GM23338 (cell line): ENCODE results near the gene SNRPA. TPM values are rescaled to one million over a fixed set of nuclear protein-coding genes. Genes with fewer than 3 reads are reported as not detected.

Experiments used
- ATAC-seq: fragments of 200-7000 bp; cut with Tn5 transposase; 3 replicates; pipeline ENCODE4 v1.9.1; 2020
- DNase-seq: peaks from one replicate; pipeline ENCODE4 v3.0.0-alpha.2; 2015; ENCODE audit warnings: low spot score
- H2AFZ ChIP-seq: fragments of 200-600 bp; sonication (generic); 2 replicates; pipeline ENCODE4 v1.8.0; 2016; ENCODE audit warnings: antibody characterized with exemption, mild to moderate bottlenecking, moderate library complexity
- H3F3A ChIP-seq: fragments of 200-600 bp; sonication (generic); replicated peaks from 2 replicates; pipeline ENCODE4 v1.8.0; 2017; ENCODE audit warnings: antibody characterized with exemption, mixed run types, low read depth
- H3K27ac ChIP-seq: fragments of 200-600 bp; sonication (generic); 2 replicates; pipeline ENCODE4 v1.6.1; 2016; ENCODE audit warnings: low read depth
- H3K27me3 ChIP-seq: fragments of 200-600 bp; sonication (generic); 2 replicates; pipeline ENCODE4 v1.8.0; 2016; ENCODE audit warnings: mild to moderate bottlenecking, mixed run types, moderate library complexity; ENCODE audit not compliant: insufficient read depth
- H3K36me3 ChIP-seq: fragments of 200-600 bp; sonication (generic); 2 replicates; pipeline ENCODE4 v1.8.0; 2016; ENCODE audit warnings: mild to moderate bottlenecking; ENCODE audit not compliant: insufficient read depth
- H3K4me1 ChIP-seq: fragments of 200-600 bp; sonication (generic); 2 replicates; pipeline ENCODE4 v1.8.0; 2016; ENCODE audit warnings: mild to moderate bottlenecking, moderate library complexity; ENCODE audit not compliant: insufficient read depth
- H3K4me2 ChIP-seq: fragments of 200-600 bp; sonication (generic); 2 replicates; pipeline ENCODE4 v1.7.1; 2017; ENCODE audit warnings: mixed run types
- H3K4me3 ChIP-seq: fragments of 200-600 bp; sonication (generic); 2 replicates; pipeline ENCODE4 v1.6.1; 2016; ENCODE audit warnings: mixed run types
- H3K79me2 ChIP-seq: fragments of 200-600 bp; sonication (generic); replicated peaks from 2 replicates; pipeline ENCODE4 v1.8.0; 2017; ENCODE audit warnings: mild to moderate bottlenecking; ENCODE audit not compliant: insufficient read depth
- H3K9me2 ChIP-seq: fragments of 200-600 bp; sonication (generic); 2 replicates; pipeline ENCODE4 v1.8.0; 2017; ENCODE audit not compliant: insufficient read depth
- H4K20me1 ChIP-seq: fragments of 200-600 bp; sonication (generic); replicated peaks from 2 replicates; pipeline ENCODE4 v1.8.0; 2017; ENCODE audit warnings: mild to moderate bottlenecking; ENCODE audit not compliant: insufficient read depth
- H3K27ac Mint-ChIP-seq: 2 replicates; pipeline ENCODE4 v1.8.0; 2020; ENCODE audit warnings: inconsistent platforms, mild to moderate bottlenecking, moderate library complexity, mixed read lengths
- H3K27me3 Mint-ChIP-seq: 3 replicates; pipeline ENCODE4 v1.8.0; 2022; ENCODE audit warnings: low read depth, mild to moderate bottlenecking, moderate library complexity, mixed read lengths, inconsistent platforms; ENCODE audit not compliant: insufficient read depth, poor library complexity
- H3K36me3 Mint-ChIP-seq: 3 replicates; pipeline ENCODE4 v1.8.0; 2021; ENCODE audit warnings: low read depth, mild to moderate bottlenecking, inconsistent platforms, moderate library complexity, mixed read lengths
- H3K4me1 Mint-ChIP-seq: 3 replicates; pipeline ENCODE4 v1.8.0; 2020; ENCODE audit warnings: mild to moderate bottlenecking, inconsistent platforms, mixed read lengths
- H3K4me3 Mint-ChIP-seq: 3 replicates; pipeline ENCODE4 v1.8.0; 2021; ENCODE audit warnings: moderate library complexity, mild to moderate bottlenecking, inconsistent platforms, mixed read lengths
- H3K9me3 Mint-ChIP-seq: 3 replicates; pipeline ENCODE4 v1.8.0; 2020; ENCODE audit warnings: moderate library complexity, mild to moderate bottlenecking, inconsistent platforms, mixed read lengths
- CREB1 ChIP-seq: fragments of 250-450 bp; sonication (Bioruptor Pico); IDR thresholded peaks from 2 replicates; pipeline ENCODE4 v1.5.0; 2020; ENCODE audit warnings: low read depth, mild to moderate bottlenecking, moderate library complexity
- CTCF ChIP-seq, 2 experiments: fragments of 200-600 bp in 1 of 2; sonication (generic) in 1 of 2; conservative IDR thresholded peaks; 2 replicates each; pipeline versions ENCODE4 v1.5.1 to v1.6.1; 2016 to 2017; ENCODE audit warnings: antibody characterized with exemption in 2 of 2, low read depth in 2 of 2, mild to moderate bottlenecking in 2 of 2, moderate library complexity in 1 of 2
- ETS1 ChIP-seq: IDR thresholded peaks from 2 replicates; pipeline ENCODE4 v1.6.1; 2016; ENCODE audit warnings: antibody characterized with exemption
- EZH2 ChIP-seq: fragments of 200-600 bp; sonication (generic); IDR thresholded peaks from one replicate; pipeline ENCODE4 v1.8.0; 2017; ENCODE audit warnings: antibody characterized with exemption, mild to moderate bottlenecking, low read depth; ENCODE audit not compliant: unreplicated experiment
- EZH2phosphoT487 ChIP-seq: fragments of 200-600 bp; sonication (generic); IDR thresholded peaks from one replicate; pipeline ENCODE4 v1.8.1; 2018; ENCODE audit warnings: antibody characterized with exemption; ENCODE audit not compliant: unreplicated experiment
- JUNB ChIP-seq: IDR thresholded peaks from one replicate; pipeline ENCODE4 v1.6.1; 2016; ENCODE audit warnings: antibody characterized with exemption; ENCODE audit not compliant: unreplicated experiment
- NANOG ChIP-seq: IDR thresholded peaks from 2 replicates; pipeline ENCODE4 v1.6.1; 2016; ENCODE audit warnings: antibody characterized with exemption, borderline replicate concordance
- POLR2AphosphoS5 ChIP-seq: IDR thresholded peaks from 2 replicates; pipeline ENCODE4 v1.6.1; 2016; ENCODE audit warnings: antibody characterized with exemption, low read depth
- REST ChIP-seq: IDR thresholded peaks from one replicate; pipeline ENCODE4 v1.6.1; 2018; ENCODE audit warnings: antibody characterized with exemption; ENCODE audit not compliant: unreplicated experiment
- STAT1 ChIP-seq: IDR thresholded peaks from one replicate; pipeline ENCODE4 v1.6.1; 2016; ENCODE audit warnings: antibody characterized with exemption; ENCODE audit not compliant: unreplicated experiment
- ZNF114 ChIP-seq: fragments of 250-450 bp; sonication (Bioruptor Pico); IDR thresholded peaks from 2 replicates; pipeline ENCODE4 v1.5.0; 2020; ENCODE audit warnings: mild to moderate bottlenecking, moderate library complexity
- ZNF331 ChIP-seq: fragments of 250-450 bp; sonication (Bioruptor Pico); IDR thresholded peaks from 2 replicates; pipeline ENCODE4 v1.5.0; 2020; ENCODE audit warnings: low read depth, mild to moderate bottlenecking, moderate library complexity
- polyA plus RNA-seq: library from polyadenylated mRNA; unstranded; fragments of >200 nt; fragmentation: Nextera tagmentation; extraction: Ambion mirVana; gene quantifications from 2 replicates; pipeline ENCODE4 v1.2.1, GENCODE V29; 2016
- total RNA-seq: library from RNA; depleted of rRNA; stranded (reverse); fragments of >200 nt; shearing (Covaris generic); gene quantifications from 2 replicates; pipeline ENCODE4 v1.2.3, GENCODE V29; 2014

The SNRPA gene
- total and polyA plus RNA-seq, 2 experiments from 2014 or later, result 295 to 326 TPM

GRCh38 chr19:40786060-40787037 is 35.3 kb downstream of the SNRPA start:
- 0 out of 3 replicates have a peak, but pooled peaks have one; percentile 26 for ATAC-seq
- no peak for DNase-seq
- H3K27ac ChIP-seq, result no peak overlapping the region
- H3K9me3 Mint-ChIP-seq, result no peaks in the 10 kb centered on the region; the same call in 2 of the 3 replicates
- H3K4me1 Mint-ChIP-seq, result peaks cover 3% of the 10 kb centered on the region; the same call in 2 of the 3 replicates
- H3K79me2 ChIP-seq, result no peaks in the 10 kb centered on the region
- no peak overlapping the region for H3K4me3 ChIP-seq
- no peaks in the 10 kb centered on the region for H3K9me2 ChIP-seq
- peaks cover 14% of the 10 kb centered on the region for H3K36me3 Mint-ChIP-seq
- H3K4me3 Mint-ChIP-seq, result no peak overlapping the region
- no peaks in the 10 kb centered on the region for H3K27me3 ChIP-seq
- no peak for TF ChIP-seq EZH2
- peaks cover 6% of the 10 kb centered on the region for H3K27me3 Mint-ChIP-seq
- H2AFZ ChIP-seq, result no peak overlapping the region
- H4K20me1 ChIP-seq, result no peaks in the 10 kb centered on the region
- H3F3A ChIP-seq, result no peaks in the 10 kb centered on the region
- no peak overlapping the region for H3K4me2 ChIP-seq
- H3K27ac Mint-ChIP-seq, result peak overlapping the region; percentile 75
- no peaks in the 10 kb centered on the region for H3K36me3 ChIP-seq
- no peaks in the 10 kb centered on the region for H3K4me1 ChIP-seq

GRCh38 chr19:40791349-40791748 is 40.3 kb downstream of the SNRPA start:
- Histone ChIP-seq H3K4me3 (no peak overlapping the region), H3K36me3 (no peaks in the 10 kb centered on the region), H3K9me2 (no peaks in the 10 kb centered on the region), H2AFZ (no peak overlapping the region), H3K4me2 (no peak overlapping the region), H3K27me3 (no peaks in the 10 kb centered on the region), H3F3A (no peaks in the 10 kb centered on the region), H3K79me2 (no peaks in the 10 kb centered on the region), H3K27ac (no peak overlapping the region), H4K20me1 (no peaks in the 10 kb centered on the region), H3K4me1 (no peaks in the 10 kb centered on the region)
- DNase-seq, result no peak
- Mint-ChIP-seq H3K36me3 (peaks cover 5% of the 10 kb centered on the region; the same call in 2 of the 3 replicates), H3K9me3 (no peaks in the 10 kb centered on the region), H3K27me3 (peaks cover 6% of the 10 kb centered on the region), H3K4me1 (no peaks in the 10 kb centered on the region), H3K27ac (no peak overlapping the region), H3K4me3 (no peak overlapping the region)
- no peak for ATAC-seq
- no peak for TF ChIP-seq EZH2phosphoT487

GRCh38 chr19:40791996-40792395 is 41.0 kb downstream of the SNRPA start:
- Histone ChIP-seq H2AFZ (no peak overlapping the region), H3K36me3 (no peaks in the 10 kb centered on the region), H3K27me3 (no peaks in the 10 kb centered on the region), H3K4me1 (no peaks in the 10 kb centered on the region), H3K9me2 (no peaks in the 10 kb centered on the region), H3F3A (no peaks in the 10 kb centered on the region), H3K79me2 (no peaks in the 10 kb centered on the region), H3K4me2 (no peak overlapping the region), H3K27ac (no peak overlapping the region), H3K4me3 (no peak overlapping the region), H4K20me1 (no peaks in the 10 kb centered on the region)
- Mint-ChIP-seq H3K9me3 (no peaks in the 10 kb centered on the region), H3K27ac (no peak overlapping the region), H3K36me3 (peaks cover 5% of the 10 kb centered on the region; the same call in 2 of the 3 replicates), H3K4me1 (peaks cover 3% of the 10 kb centered on the region; the same call in 2 of the 3 replicates), H3K27me3 (peaks cover 3% of the 10 kb centered on the region), H3K4me3 (no peak overlapping the region)
- no peak for ATAC-seq
- TF ChIP-seq JUNB, result no peak
- TF ChIP-seq REST, result no peak
- no peak for TF ChIP-seq POLR2AphosphoS5
- TF ChIP-seq NANOG, result no peak
- no peak for TF ChIP-seq ETS1
- no peak for TF ChIP-seq ZNF331 (CRISPR knock-in tag)
- TF ChIP-seq EZH2phosphoT487, result no peak
- TF ChIP-seq CTCF (conservative IDR thresholded peaks at IDR 0.05; ENCODE audit: low read depth in 2 of 2), result no peak
- TF ChIP-seq ZNF114 (CRISPR knock-in tag), result no peak
- no peak for TF ChIP-seq CREB1 (CRISPR knock-in tag)
- TF ChIP-seq EZH2, result no peak
- TF ChIP-seq STAT1, result no peak
- no peak for DNase-seq
